Thymus (tissue), 11 donors: ENCODE data around the gene SPOCK3. TPM values are rescaled to one million over a fixed set of nuclear protein-coding genes. Genes with fewer than 3 reads are reported as not detected.

Experiments
- DNase-seq, 9 donors: peaks; one replicate each; pipeline ENCODE4 v3.0.0-alpha.2; 2013; ENCODE audit warnings: low spot score in 9 of 9, low read depth in 6 of 9, missing footprints in 1 of 9
- H3K27ac ChIP-seq, 2 donors: one replicate each; pipeline ENCODE4 v1.5.1; 2013; ENCODE audit warnings: control low read depth in 1 of 2, low read depth in 1 of 2, low read length in 1 of 2, mild to moderate bottlenecking in 1 of 2, moderate library complexity in 1 of 2
- H3K27me3 ChIP-seq, 2 donors: one replicate each; pipeline ENCODE4 v1.5.1; 2013; ENCODE audit warnings: low read length in 1 of 2; ENCODE audit not compliant: control insufficient read depth in 2 of 2, insufficient read depth in 1 of 2
- H3K36me3 ChIP-seq, 2 donors: one replicate each; pipeline ENCODE4 v1.5.1; 2013; ENCODE audit warnings: low read length in 1 of 2, mild to moderate bottlenecking in 1 of 2, moderate library complexity in 1 of 2; ENCODE audit not compliant: control insufficient read depth in 2 of 2, insufficient read depth in 2 of 2
- H3K4me1 ChIP-seq, 2 donors: one replicate each; pipeline ENCODE4 v1.5.1; 2013; ENCODE audit warnings: low read length in 2 of 2; ENCODE audit not compliant: control insufficient read depth in 2 of 2, insufficient read depth in 2 of 2
- H3K4me3 ChIP-seq, 2 donors: one replicate each; pipeline ENCODE4 v1.5.1; 2013; ENCODE audit warnings: low read length in 2 of 2, control low read depth in 1 of 2, mild to moderate bottlenecking in 1 of 2
- H3K9me3 ChIP-seq, 2 donors: one replicate each; pipeline ENCODE4 v1.5.1; 2013; ENCODE audit warnings: low read length in 1 of 2, mild to moderate bottlenecking in 1 of 2; ENCODE audit not compliant: control insufficient read depth in 2 of 2, insufficient read depth in 1 of 2
- whole genome bisulfite sequencing: extraction: QIAGEN DNeasy Blood & Tissue Kit; methylation state at CpG from one replicate; pipeline ENCODE4 v1.1.7; 2013; 5-methylcytosine and 5-hydroxymethylcytosine counted together
- polyA plus RNA-seq: library from polyadenylated mRNA; stranded (reverse); fragments of 200-250 nt; gene quantifications from one replicate; pipeline ENCODE4 v1.2.3, GENCODE V29; 2013
- total RNA-seq: library from RNA; stranded (reverse); fragments of 120-200 nt; gene quantifications from one replicate; pipeline ENCODE4 v1.2.4, GENCODE V29; 2013
- donor health status: healthy.

SPOCK3 gene
- total and polyA plus RNA-seq, 2 donors, result 0.48 to 1.2 TPM

DNA sequence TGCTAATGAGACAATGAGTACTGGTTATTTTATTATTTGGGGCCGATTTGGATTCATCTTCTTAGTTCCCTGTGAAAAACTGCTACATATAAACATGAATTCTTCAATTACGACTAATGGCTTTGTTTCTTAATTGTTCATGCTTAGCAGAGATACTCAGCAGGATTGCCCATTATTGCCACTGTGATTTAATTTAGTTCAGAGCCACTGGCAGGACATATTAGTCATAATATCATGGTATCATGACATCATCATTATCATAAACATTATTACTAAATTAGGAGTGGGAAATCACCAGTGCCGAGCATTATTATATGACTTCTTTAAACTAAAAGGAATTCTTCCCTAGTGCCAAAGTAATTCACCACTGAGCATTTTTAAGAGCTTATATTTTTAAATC, 201.4 kb downstream of the SPOCK3 start:
- Histone ChIP-seq H3K36me3 (no peaks in the 10 kb centered on the region), H3K27ac (no peak overlapping the region), H3K4me1 (no peaks in the 10 kb centered on the region), H3K27me3 (no peaks in the 10 kb centered on the region), H3K4me3 (no peak overlapping the region), H3K9me3 (no peaks in the 10 kb centered on the region)
- DNase-seq, result no peak
- WGBS, result 91% methylated on average over 3 of the region's 3 CpGs

DNA sequence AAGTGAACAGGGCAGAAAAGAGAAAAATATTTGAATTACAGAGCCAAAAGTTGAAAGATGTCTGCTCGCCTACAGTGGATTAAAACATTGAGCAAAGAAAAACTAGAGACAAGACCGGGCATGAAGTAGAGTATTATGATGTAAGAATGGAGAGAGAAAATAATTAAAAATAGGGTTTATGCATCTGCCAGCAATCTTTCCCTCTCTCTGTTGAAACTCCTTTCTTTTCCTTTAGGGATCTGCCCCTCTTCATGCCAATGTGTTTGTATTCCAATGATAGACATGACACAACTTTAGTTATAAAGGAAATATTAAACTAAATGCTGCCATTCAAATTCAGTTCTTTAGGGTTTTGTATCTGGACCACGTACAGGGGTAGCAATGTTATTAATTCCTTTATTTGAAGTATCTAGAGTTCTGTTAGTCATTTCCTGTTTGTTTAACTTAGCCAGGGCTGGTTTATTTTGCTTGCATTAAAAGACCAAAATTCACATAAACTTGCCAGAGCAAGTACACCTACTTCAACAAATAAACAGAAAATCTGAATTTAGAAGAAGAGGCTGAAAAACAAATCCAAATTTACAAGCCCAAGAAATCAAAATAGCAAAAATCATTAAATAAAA, 202.6 kb downstream of the SPOCK3 start:
- Histone ChIP-seq H3K9me3 (no peaks in the 10 kb centered on the region), H3K27me3 (no peaks in the 10 kb centered on the region), H3K4me1 (no peaks in the 10 kb centered on the region), H3K36me3 (no peaks in the 10 kb centered on the region), H3K4me3 (no peak overlapping the region), H3K27ac (no peak overlapping the region)
- WGBS, result 75% methylated on average over 3 of the region's 3 CpGs
- DNase-seq, result no peak

DNA sequence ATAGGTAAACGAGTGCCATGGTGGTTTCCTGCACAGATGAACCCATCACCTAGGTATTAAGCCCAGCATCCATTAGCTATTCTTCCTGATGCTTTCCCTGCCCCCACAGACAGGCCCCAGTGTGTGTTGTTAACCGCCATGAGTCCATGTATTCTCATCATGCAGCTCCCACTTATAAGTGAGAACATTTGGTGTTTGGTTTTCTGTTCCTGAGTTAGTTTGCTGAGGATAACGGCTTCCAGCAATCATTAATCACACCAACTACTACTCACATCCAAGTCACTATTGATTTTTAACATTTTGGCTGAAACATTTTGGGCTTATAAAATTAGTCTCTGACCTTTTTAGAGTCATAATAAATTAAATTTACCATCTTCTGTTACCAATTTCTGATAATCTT, 205.3 kb downstream of the SPOCK3 start:
- Histone ChIP-seq H3K36me3 (no peaks in the 10 kb centered on the region), H3K27me3 (no peaks in the 10 kb centered on the region), H3K9me3 (no peaks in the 10 kb centered on the region), H3K27ac (no peak overlapping the region), H3K4me3 (no peak overlapping the region), H3K4me1 (no peaks in the 10 kb centered on the region)
- DNase-seq, result no peak
- 93% methylated on average over 3 of the region's 3 CpGs for WGBS

DNA sequence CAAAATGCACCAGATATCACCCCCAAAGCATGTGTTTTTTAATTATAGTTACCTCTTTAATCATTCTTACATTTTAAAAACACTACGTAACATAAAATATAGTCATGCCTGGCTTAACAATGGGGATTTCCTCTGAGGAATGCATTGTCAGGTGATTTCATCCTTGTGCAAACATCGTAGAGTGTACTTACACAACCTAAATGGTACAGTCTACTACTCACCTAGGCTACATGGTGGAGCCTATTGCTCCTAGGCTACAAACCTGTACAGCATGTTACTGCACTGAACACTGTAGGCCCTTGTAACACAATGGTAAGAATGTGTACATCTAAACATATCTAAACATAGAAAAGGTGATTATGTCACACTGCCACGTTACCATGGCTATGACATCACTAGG, 208.6 kb downstream of the SPOCK3 start:
- H3K27me3 ChIP-seq, result no peaks in the 10 kb centered on the region
- no peak for DNase-seq
- WGBS, result 89% methylated on average over 3 of the region's 3 CpGs
- no peaks in the 10 kb centered on the region for H3K9me3 ChIP-seq
- H3K27ac ChIP-seq, result no peak overlapping the region
- H3K36me3 ChIP-seq, result no peaks in the 10 kb centered on the region
- no peaks in the 10 kb centered on the region for H3K4me1 ChIP-seq
- H3K4me3 ChIP-seq, result no peak overlapping the region

DNA sequence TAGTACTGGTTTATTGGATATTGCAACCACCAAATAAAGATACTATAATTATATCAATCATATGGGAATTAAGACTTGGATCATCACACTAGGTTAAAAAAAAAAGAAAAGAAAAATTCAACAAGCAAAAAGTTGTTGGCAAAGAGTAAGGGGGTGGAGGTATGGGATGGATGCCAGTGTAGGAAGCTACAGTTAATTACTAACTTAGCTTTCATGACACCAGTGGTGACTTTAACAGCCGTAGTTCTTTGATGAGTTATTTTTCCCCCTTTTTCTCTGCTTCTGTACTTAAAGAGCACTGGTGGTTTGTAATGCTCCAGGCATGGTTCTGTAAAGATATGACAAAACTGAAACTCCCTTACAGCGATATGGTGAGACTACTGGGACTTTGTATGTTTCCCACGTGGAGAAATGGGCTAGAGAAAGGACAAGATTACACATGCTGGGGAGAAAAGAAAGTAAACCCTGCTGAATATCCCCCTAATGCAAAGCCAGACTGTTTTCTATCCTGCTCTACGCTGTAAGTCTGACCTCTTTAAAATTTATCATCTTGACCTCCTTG, 210.8 kb downstream of the SPOCK3 start:
- 77% methylated on average over 4 of the region's 4 CpGs for WGBS
- no peaks in the 10 kb centered on the region for H3K27me3 ChIP-seq
- H3K27ac ChIP-seq, result no peak overlapping the region

DNA sequence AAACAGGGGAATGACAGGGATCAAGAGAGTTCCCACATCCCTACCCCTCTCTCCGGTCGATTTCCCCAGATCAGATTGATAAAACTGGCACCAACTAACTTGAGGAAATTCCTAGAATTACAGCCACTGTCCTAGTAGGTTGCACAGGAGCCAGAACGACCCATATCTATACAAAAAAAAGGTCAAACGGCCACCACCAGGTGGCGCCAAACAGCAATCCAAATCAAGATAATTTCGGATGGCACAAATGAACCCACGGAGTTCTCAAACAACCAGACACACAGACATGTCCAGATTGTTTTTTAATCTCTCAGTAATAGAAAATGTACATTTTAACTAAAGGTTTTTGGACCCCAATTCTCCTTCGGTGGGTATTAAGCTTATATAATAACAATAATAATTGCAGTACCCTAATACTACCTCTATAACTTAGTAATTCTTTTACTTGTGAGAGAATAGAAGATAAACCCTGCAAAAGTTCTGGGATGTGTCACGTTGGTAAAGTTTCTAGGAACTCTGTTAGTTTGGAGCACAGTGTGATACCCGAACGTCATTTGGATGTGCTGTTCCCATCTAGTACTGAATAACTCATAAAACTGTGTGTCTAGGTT, 212.6 kb downstream of the SPOCK3 start:
- DNase-seq, result peak; percentile 26 to 75 (median 61)

More for the DNA sequence above, 210.8 kb downstream of the SPOCK3 start:
- Histone ChIP-seq H3K4me1 (no peaks in the 10 kb centered on the region), H3K9me3 (no peaks in the 10 kb centered on the region), H3K36me3 (no peaks in the 10 kb centered on the region), H3K4me3 (no peak overlapping the region)
- no peak for DNase-seq

DNA sequence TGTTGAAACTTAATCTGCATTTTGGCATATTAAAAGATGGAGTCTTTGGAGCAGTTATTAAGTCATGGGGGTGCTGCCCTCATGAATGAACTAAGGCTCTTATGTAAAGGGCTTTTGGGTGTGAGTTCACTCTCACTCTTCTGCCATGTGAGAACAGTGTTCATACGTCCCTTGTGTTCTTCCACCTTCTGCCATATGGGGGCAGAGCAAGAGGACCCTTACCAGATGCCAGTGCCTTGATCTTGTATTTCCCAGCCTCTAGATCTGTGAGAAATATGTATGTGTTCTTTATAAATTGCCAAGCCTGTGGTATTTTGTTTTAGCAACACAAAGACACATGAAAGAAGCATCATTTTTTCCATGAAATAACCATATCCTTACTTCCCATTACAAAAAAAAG, 213.9 kb downstream of the SPOCK3 start:
- no peaks in the 10 kb centered on the region for H3K9me3 ChIP-seq
- no peaks in the 10 kb centered on the region for H3K4me1 ChIP-seq
- H3K27me3 ChIP-seq, result no peaks in the 10 kb centered on the region
- no peak overlapping the region for H3K4me3 ChIP-seq
- DNase-seq, result peak in 1 of 9 donors; percentile 6
- H3K27ac ChIP-seq, result no peak overlapping the region
- no peaks in the 10 kb centered on the region for H3K36me3 ChIP-seq
- whole genome bisulfite sequencing, result 51% methylated on average over 1 of the region's 1 CpG

More for the DNA sequence above, 212.6 kb downstream of the SPOCK3 start:
- Histone ChIP-seq H3K36me3 (no peaks in the 10 kb centered on the region), H3K4me1 (no peaks in the 10 kb centered on the region), H3K27me3 (no peaks in the 10 kb centered on the region), H3K27ac (no peak overlapping the region), H3K9me3 (no peaks in the 10 kb centered on the region), H3K4me3 (no peak overlapping the region)
- 25% methylated on average over 11 of the region's 11 CpGs for WGBS

DNA sequence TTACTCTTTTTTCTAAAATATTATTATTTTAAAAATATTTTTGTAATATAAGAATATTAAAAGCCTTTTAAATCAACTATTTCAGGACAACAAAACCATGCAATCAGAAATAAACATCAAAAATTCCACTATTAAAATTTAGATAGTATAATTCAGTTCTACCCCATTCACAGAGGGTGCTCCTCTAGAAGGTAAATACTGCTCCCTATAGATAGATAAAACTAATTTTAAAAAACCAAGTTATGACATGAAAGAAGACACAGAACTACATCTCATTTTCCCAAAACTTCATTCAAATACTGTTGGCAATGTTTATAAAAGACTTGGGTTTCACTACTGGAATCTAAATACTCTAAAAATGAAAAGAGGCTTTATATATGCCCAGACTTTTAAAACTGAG, 219.3 kb downstream of the SPOCK3 start:
- Histone ChIP-seq H3K27ac (no peak overlapping the region), H3K27me3 (no peaks in the 10 kb centered on the region), H3K4me1 (no peaks in the 10 kb centered on the region), H3K9me3 (no peaks in the 10 kb centered on the region), H3K4me3 (no peak overlapping the region), H3K36me3 (no peaks in the 10 kb centered on the region)
- DNase-seq, result no peak

DNA sequence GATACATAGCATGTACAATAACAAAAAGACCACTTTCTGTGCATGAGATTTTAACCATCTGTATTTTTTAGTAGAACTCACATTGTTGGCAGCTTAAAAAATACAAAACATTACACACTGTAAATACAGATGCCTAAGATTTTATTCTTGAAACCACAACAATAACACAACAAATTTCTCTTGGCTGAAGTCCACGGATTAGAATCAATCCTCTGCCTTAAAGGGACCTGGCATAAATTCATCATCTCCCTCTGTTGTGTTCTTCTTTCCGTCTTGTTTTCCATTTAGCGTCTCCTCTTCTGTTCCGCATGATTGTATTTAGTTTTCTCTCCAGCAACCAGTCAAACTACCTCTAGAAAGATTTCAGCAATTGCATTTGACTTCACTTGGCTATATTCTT, 231.0 kb downstream of the SPOCK3 start:
- DNase-seq, result no peak
- Histone ChIP-seq H3K9me3 (no peaks in the 10 kb centered on the region), H3K4me1 (no peaks in the 10 kb centered on the region), H3K27me3 (no peaks in the 10 kb centered on the region), H3K27ac (no peak overlapping the region), H3K4me3 (no peak overlapping the region), H3K36me3 (no peaks in the 10 kb centered on the region)
- 91% methylated on average over 4 of the region's 4 CpGs for WGBS
